ENCODE results near the gene TPO.

DNA sequence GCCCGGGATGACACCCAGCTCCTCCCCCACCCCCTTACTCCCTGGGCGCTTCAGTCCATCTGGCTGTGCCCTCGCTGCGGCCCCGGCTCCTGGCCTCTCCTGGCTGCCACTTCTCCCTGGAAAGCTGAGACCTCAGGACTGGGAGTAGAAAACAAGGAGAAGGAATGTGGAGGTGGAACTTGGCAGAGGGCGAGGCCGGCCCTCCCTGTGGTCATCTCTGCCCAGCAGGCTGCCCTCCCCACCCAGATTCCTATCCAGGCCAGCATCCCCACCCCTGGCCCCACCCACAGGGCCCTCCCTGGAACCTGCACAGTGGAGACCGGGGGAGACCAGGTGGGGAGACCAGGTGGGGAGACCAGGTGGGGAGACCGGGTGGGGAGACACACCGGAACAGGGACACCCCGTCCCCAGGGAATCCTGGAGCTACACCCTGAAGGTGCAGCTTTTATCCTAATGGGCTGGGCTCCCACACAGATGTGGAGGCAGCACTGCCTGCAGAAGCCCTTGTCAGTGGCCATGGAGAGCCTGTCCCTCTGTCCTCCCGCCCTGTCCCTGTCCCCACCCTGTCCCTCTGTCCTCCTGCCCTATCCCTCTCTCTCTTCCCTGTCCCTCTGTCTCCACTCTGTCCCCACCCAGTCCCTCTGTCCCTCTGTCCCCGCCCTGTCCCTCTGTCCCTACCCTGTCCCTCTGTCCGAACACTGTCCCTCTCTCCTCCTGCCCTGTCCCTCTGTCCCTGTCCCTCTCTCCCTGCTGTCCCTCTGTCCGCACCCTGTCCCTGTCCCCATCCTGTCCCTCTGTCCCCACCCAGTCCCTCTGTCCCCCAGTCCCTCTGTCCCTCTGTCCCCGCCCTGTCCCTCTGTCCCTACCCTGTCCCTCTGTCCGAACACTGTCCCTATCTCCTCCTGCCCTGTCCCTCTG, 173.9 kb downstream of the TPO start:
- TF ChIP-seq, protein P1, sequence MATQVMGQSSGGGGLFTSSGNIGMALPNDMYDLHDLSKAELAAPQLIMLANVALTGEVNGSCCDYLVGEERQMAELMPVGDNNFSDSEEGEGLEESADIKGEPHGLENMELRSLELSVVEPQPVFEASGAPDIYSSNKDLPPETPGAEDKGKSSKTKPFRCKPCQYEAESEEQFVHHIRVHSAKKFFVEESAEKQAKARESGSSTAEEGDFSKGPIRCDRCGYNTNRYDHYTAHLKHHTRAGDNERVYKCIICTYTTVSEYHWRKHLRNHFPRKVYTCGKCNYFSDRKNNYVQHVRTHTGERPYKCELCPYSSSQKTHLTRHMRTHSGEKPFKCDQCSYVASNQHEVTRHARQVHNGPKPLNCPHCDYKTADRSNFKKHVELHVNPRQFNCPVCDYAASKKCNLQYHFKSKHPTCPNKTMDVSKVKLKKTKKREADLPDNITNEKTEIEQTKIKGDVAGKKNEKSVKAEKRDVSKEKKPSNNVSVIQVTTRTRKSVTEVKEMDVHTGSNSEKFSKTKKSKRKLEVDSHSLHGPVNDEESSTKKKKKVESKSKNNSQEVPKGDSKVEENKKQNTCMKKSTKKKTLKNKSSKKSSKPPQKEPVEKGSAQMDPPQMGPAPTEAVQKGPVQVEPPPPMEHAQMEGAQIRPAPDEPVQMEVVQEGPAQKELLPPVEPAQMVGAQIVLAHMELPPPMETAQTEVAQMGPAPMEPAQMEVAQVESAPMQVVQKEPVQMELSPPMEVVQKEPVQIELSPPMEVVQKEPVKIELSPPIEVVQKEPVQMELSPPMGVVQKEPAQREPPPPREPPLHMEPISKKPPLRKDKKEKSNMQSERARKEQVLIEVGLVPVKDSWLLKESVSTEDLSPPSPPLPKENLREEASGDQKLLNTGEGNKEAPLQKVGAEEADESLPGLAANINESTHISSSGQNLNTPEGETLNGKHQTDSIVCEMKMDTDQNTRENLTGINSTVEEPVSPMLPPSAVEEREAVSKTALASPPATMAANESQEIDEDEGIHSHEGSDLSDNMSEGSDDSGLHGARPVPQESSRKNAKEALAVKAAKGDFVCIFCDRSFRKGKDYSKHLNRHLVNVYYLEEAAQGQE (IDR thresholded peaks at IDR 0.05; ENCODE audit: insufficient read depth in 1 of 2, low read depth in 2 of 2, low read length in 2 of 2), result no peak
- no peak for TF ChIP-seq POLR2AphosphoS5 (IDR thresholded peaks at IDR 0.05; ENCODE audit: low read depth, low read length)
- no peak for TF ChIP-seq SIN3A (IDR thresholded peaks at IDR 0.05; ENCODE audit: borderline replicate concordance, insufficient read depth, low read length)
- no peak for TF ChIP-seq TAF1 (IDR thresholded peaks at IDR 0.05; ENCODE audit: borderline replicate concordance, insufficient read depth, low read length)
- TF ChIP-seq FOXP2 (optimal IDR thresholded peaks at IDR 0.05; ENCODE audit: borderline replicate concordance, extremely low read depth, extremely low read length, insufficient read depth), result no peak

Data from PFSK-1 (cell line).